ENCODE measurements around the gene PGAP6. TPM values are rescaled to one million over a fixed set of nuclear protein-coding genes. Genes with fewer than 3 reads are reported as not detected.
"Not testable (repeated sequence)": the region's sequence is repeated elsewhere in the genome, so short reads cannot be mapped to it uniquely, and the experiment has no call there.

The PGAP6 gene
- total RNA-seq, 2 donors from 2014 or later, result 38.7 to 55.4 TPM

- peak overlapping the region; percentile 86 for H3K4me3 ChIP-seq
- H3K9me3 ChIP-seq, result no peaks in the 10 kb centered on the region
- ATAC-seq (ENCODE audit: insufficient number of reproducible peaks, low FRiP score, low read depth) (peak; percentile 6), DNase-seq (ENCODE audit: low spot score) (no peak)
- H3K27ac ChIP-seq, result peak overlapping the region; percentile 96
- TF ChIP-seq, protein P1, sequence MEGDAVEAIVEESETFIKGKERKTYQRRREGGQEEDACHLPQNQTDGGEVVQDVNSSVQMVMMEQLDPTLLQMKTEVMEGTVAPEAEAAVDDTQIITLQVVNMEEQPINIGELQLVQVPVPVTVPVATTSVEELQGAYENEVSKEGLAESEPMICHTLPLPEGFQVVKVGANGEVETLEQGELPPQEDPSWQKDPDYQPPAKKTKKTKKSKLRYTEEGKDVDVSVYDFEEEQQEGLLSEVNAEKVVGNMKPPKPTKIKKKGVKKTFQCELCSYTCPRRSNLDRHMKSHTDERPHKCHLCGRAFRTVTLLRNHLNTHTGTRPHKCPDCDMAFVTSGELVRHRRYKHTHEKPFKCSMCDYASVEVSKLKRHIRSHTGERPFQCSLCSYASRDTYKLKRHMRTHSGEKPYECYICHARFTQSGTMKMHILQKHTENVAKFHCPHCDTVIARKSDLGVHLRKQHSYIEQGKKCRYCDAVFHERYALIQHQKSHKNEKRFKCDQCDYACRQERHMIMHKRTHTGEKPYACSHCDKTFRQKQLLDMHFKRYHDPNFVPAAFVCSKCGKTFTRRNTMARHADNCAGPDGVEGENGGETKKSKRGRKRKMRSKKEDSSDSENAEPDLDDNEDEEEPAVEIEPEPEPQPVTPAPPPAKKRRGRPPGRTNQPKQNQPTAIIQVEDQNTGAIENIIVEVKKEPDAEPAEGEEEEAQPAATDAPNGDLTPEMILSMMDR (IDR thresholded peaks at IDR 0.05), result no peak
- no peaks in the 10 kb centered on the region for H3K27me3 ChIP-seq (replicated peaks; ENCODE audit: insufficient read depth)
- no peaks in the 10 kb centered on the region for H3K36me3 ChIP-seq
- H3K4me1 ChIP-seq (ENCODE audit: control insufficient read depth in 1 of 2, low read depth in 2 of 2), result peaks cover 14 to 43% of the 10 kb centered on the region in 2 donors
Observed at GRCh38 chr16:425740-426114, 43.9 kb upstream of the PGAP6 start.

- DNase-seq (ENCODE audit: low spot score), result peak; percentile 25
- Histone ChIP-seq H3K27me3 (replicated peaks; ENCODE audit: insufficient read depth) (no peaks in the 10 kb centered on the region), H3K4me1 (ENCODE audit: control insufficient read depth in 1 of 2, low read depth in 2 of 2) (peaks cover 14 to 43% of the 10 kb centered on the region in 2 donors), H3K36me3 (no peaks in the 10 kb centered on the region), H3K4me3 (peak within 1 kb of the TSS; percentile 86), H3K27ac (peak within 1 kb of the TSS; percentile 96), H3K9me3 (no peaks in the 10 kb centered on the region)
- TF ChIP-seq, protein P1 (IDR thresholded peaks at IDR 0.05), result no peak
- peak; percentile 65 for ATAC-seq (ENCODE audit: insufficient number of reproducible peaks, low FRiP score, low read depth)
Observed at GRCh38 chr16:425082-425718, 43.4 kb upstream of the PGAP6 start, which contains the start of gene RAB11FIP3. Gene RAB11FIP3, plus strand, starts transcription at chr16:425649. Its CDS starts 358 bp downstream, at chr16:426007.

DNA sequence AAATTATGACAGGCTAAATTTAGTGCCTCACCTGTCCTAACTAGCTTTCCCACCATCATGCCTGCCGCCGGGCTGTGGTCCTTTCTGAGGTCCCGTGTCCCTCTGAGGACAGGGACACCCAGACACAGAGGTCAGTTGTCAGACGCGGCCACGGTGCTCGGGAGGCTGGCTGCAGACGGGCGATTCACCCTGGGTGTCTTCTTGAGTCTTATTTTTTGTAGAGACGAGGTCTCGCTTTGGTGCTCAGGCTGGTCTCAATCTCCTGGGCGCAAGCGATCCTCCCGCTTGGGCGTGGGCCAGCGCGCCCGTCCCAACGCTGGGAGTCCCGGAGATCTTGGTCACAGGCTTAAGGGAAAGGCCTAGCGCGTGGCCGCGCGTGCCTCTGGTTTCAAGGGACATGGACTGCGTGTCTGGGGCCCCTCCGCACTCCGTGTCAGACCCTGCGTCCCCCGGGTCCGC, 42.9 kb upstream of the PGAP6 start:
- Histone ChIP-seq H3K27me3 (replicated peaks; ENCODE audit: insufficient read depth) (no peaks in the 10 kb centered on the region), H3K4me3 (peak overlapping the region; percentile 82), H3K4me1 (ENCODE audit: control insufficient read depth in 1 of 2, low read depth in 2 of 2) (peaks cover 14 to 43% of the 10 kb centered on the region in 2 donors), H3K36me3 (no peaks in the 10 kb centered on the region), H3K9me3 (no peaks in the 10 kb centered on the region), H3K27ac (peak overlapping the region; percentile 96)
- no peak for ATAC-seq (ENCODE audit: insufficient number of reproducible peaks, low FRiP score, low read depth)
- TF ChIP-seq, protein P1 (IDR thresholded peaks at IDR 0.05), result no peak
- DNase-seq (ENCODE audit: low spot score), result no peak

DNA sequence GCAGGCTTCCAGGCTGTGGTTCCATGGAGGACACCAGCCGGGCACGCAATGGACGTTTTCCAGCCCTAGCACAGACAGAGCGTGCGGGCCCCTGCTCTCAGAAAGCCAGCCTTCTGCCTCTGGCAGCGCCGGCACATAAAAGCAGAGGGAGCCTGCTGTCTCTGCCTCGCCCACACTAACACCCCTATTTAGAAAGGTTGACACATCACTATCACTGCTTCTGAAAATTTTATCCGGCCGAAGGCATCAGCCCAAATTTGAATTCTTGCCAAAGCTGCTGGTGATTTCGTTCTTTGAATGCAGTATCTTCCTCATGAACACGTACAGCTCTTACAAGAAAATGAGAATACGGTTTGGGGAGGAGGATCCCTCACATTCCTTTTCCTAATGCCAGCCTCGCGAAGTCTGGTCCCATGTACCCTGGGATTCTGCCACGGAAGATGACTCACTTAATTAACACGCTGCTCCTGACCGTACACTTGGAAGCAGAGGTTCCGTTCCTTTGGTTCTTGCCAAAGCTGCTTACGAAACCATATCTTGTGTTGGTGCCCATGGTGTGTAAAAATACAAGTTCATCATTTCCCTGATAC, 42.4 kb upstream of the PGAP6 start:
- H3K4me3 ChIP-seq, result peak overlapping the region; percentile 82
- ATAC-seq (ENCODE audit: insufficient number of reproducible peaks, low FRiP score, low read depth) (peak; percentile 80), DNase-seq (ENCODE audit: low spot score) (peak; percentile 83)
- no peaks in the 10 kb centered on the region for H3K36me3 ChIP-seq
- peaks cover 14 to 42% of the 10 kb centered on the region in 2 donors for H3K4me1 ChIP-seq (ENCODE audit: control insufficient read depth in 1 of 2, low read depth in 2 of 2)
- H3K27ac ChIP-seq, result peak overlapping the region; percentile 96
- TF ChIP-seq, protein P1 (IDR thresholded peaks at IDR 0.05), result no peak
- H3K27me3 ChIP-seq (replicated peaks; ENCODE audit: insufficient read depth), result no peaks in the 10 kb centered on the region
- H3K9me3 ChIP-seq, result no peaks in the 10 kb centered on the region

GRCh38 chr16:422179-422578, 40.4 kb upstream of the PGAP6 start:
- DNase-seq (ENCODE audit: low spot score); H3K4me3 ChIP-seq; H3K27ac ChIP-seq; ATAC-seq (ENCODE audit: insufficient number of reproducible peaks, low FRiP score, low read depth); H3K27me3 ChIP-seq (replicated peaks; ENCODE audit: insufficient read depth); H3K36me3 ChIP-seq; H3K9me3 ChIP-seq: not testable (repeated sequence)
- H3K4me1 ChIP-seq (ENCODE audit: control insufficient read depth in 1 of 2, low read depth in 2 of 2), result peaks cover 4 to 24% of the 10 kb centered on the region in 2 donors

DNA sequence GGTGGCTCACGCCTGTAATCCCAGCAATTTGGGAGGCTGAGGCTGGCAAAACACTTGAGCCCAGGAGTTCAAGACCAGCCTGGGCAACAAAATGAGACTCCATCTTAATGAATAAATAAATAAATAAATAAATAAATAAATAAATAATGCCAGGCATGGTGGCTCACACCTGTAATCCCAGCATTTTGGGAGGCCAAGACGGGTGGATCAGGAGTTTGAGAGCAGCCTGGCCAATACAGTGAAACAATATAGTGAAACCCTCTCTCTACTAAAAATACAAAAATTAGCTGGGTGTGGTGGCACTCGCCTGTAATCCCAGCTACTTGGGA, 33.4 kb upstream of the PGAP6 start:
- not testable (repeated sequence) for H3K9me3 ChIP-seq; ATAC-seq (ENCODE audit: insufficient number of reproducible peaks, low FRiP score, low read depth)

More for the DNA sequence above, 33.4 kb upstream of the PGAP6 start:
- H3K4me3 ChIP-seq; H3K36me3 ChIP-seq; DNase-seq (ENCODE audit: low spot score); H3K27me3 ChIP-seq (replicated peaks; ENCODE audit: insufficient read depth); H3K4me1 ChIP-seq (ENCODE audit: control insufficient read depth in 1 of 2, low read depth in 2 of 2); H3K27ac ChIP-seq: not testable (repeated sequence)

All from thoracic aorta (tissue), 2 donors.